ENCODE measurements around the gene ENDOG. TPM values are rescaled to one million over a fixed set of nuclear protein-coding genes. Genes with fewer than 3 reads are reported as not detected.

ENDOG gene
- total RNA-seq, 1 experiment from 2014 or later, result 32.9 TPM

GRCh38 chr9:128818839-128819715 lies 777 bp downstream of the ENDOG start:
- H3K36me3 ChIP-seq (replicated peaks; ENCODE audit: control insufficient read depth, insufficient read depth, low read length), result peaks cover 10% of the 10 kb centered on the region
- H3K4me3 ChIP-seq (ENCODE audit: insufficient read depth, low read depth, low read length), result peak overlapping the region; percentile 69
- H3K27me3 ChIP-seq (ENCODE audit: control insufficient read depth, insufficient read depth, low read length), result peaks cover 2% of the 10 kb centered on the region; the same call in 1 of the 2 replicates
- DNase-seq, result peak; percentile 88

- Histone ChIP-seq H3K4me3 (ENCODE audit: insufficient read depth, low read depth, low read length) (no peak overlapping the region), H3K27me3 (ENCODE audit: control insufficient read depth, insufficient read depth, low read length) (peaks cover 2% of the 10 kb centered on the region; the same call in 1 of the 2 replicates), H3K36me3 (replicated peaks; ENCODE audit: control insufficient read depth, insufficient read depth, low read length) (peaks cover 16% of the 10 kb centered on the region)
- DNase-seq, result peak; percentile 55
Observed at GRCh38 chr9:128819716-128820664, 1.7 kb downstream of the ENDOG start.

GRCh38 chr9:128820665-128821583 lies 2.6 kb downstream of the ENDOG start:
- H3K4me3 ChIP-seq (ENCODE audit: insufficient read depth, low read depth, low read length), result no peak overlapping the region
- H3K36me3 ChIP-seq (replicated peaks; ENCODE audit: control insufficient read depth, insufficient read depth, low read length), result peaks cover 21% of the 10 kb centered on the region
- no peak for DNase-seq
- H3K27me3 ChIP-seq (ENCODE audit: control insufficient read depth, insufficient read depth, low read length), result peaks cover 2% of the 10 kb centered on the region; the same call in 1 of the 2 replicates

GRCh38 chr9:128821584-128822406 lies 3.5 kb downstream of the ENDOG start:
- Histone ChIP-seq H3K36me3 (replicated peaks; ENCODE audit: control insufficient read depth, insufficient read depth, low read length) (peaks cover 29% of the 10 kb centered on the region), H3K4me3 (ENCODE audit: insufficient read depth, low read depth, low read length) (no peak overlapping the region), H3K27me3 (ENCODE audit: control insufficient read depth, insufficient read depth, low read length) (peaks cover 2% of the 10 kb centered on the region; the same call in 1 of the 2 replicates)
- no peak for DNase-seq

GRCh38 chr9:128822407-128823042 lies 4.2 kb downstream of the ENDOG start:
- H3K4me3 ChIP-seq (ENCODE audit: insufficient read depth, low read depth, low read length), result no peak overlapping the region
- peaks cover 2% of the 10 kb centered on the region; the same call in 1 of the 2 replicates for H3K27me3 ChIP-seq (ENCODE audit: control insufficient read depth, insufficient read depth, low read length)
- DNase-seq, result no peak
- H3K36me3 ChIP-seq (replicated peaks; ENCODE audit: control insufficient read depth, insufficient read depth, low read length), result peaks cover 36% of the 10 kb centered on the region

- Histone ChIP-seq H3K27me3 (ENCODE audit: control insufficient read depth, insufficient read depth, low read length) (peaks cover 2% of the 10 kb centered on the region; the same call in 1 of the 2 replicates), H3K36me3 (replicated peaks; ENCODE audit: control insufficient read depth, insufficient read depth, low read length) (peaks cover 38% of the 10 kb centered on the region), H3K4me3 (ENCODE audit: insufficient read depth, low read depth, low read length) (no peak overlapping the region)
- DNase-seq, result no peak
Observed at GRCh38 chr9:128823362-128823902, 5.1 kb downstream of the ENDOG start.

GRCh38 chr9:128823903-128824406 lies 5.7 kb downstream of the ENDOG start:
- peaks cover 38% of the 10 kb centered on the region for H3K36me3 ChIP-seq (replicated peaks; ENCODE audit: control insufficient read depth, insufficient read depth, low read length)
- no peak for DNase-seq

GRCh38 chr9:128824911-128825310 lies 6.6 kb downstream of the ENDOG start:
- peaks cover 38% of the 10 kb centered on the region for H3K36me3 ChIP-seq (replicated peaks; ENCODE audit: control insufficient read depth, insufficient read depth, low read length)
- H3K27me3 ChIP-seq (ENCODE audit: control insufficient read depth, insufficient read depth, low read length), result no peaks in the 10 kb centered on the region
- DNase-seq, result no peak
- no peak overlapping the region for H3K4me3 ChIP-seq (ENCODE audit: insufficient read depth, low read depth, low read length)

More at GRCh38 chr9:128823903-128824406, 5.7 kb downstream of the ENDOG start:
- Histone ChIP-seq H3K27me3 (ENCODE audit: control insufficient read depth, insufficient read depth, low read length) (no peaks in the 10 kb centered on the region; the same call in 1 of the 2 replicates), H3K4me3 (ENCODE audit: insufficient read depth, low read depth, low read length) (no peak overlapping the region)

GRCh38 chr9:128825923-128826700 lies 7.8 kb downstream of the ENDOG start:
- Histone ChIP-seq H3K36me3 (replicated peaks; ENCODE audit: control insufficient read depth, insufficient read depth, low read length) (peaks cover 38% of the 10 kb centered on the region), H3K27me3 (ENCODE audit: control insufficient read depth, insufficient read depth, low read length) (no peaks in the 10 kb centered on the region), H3K4me3 (ENCODE audit: insufficient read depth, low read depth, low read length) (no peak overlapping the region)
- DNase-seq, result peak; percentile 87

- Histone ChIP-seq H3K36me3 (replicated peaks; ENCODE audit: control insufficient read depth, insufficient read depth, low read length) (peaks cover 28% of the 10 kb centered on the region), H3K27me3 (ENCODE audit: control insufficient read depth, insufficient read depth, low read length) (no peaks in the 10 kb centered on the region), H3K4me3 (ENCODE audit: insufficient read depth, low read depth, low read length) (no peak overlapping the region)
- DNase-seq, result no peak
Observed at GRCh38 chr9:128828267-128828666, 10.0 kb downstream of the ENDOG start.

GRCh38 chr9:128828719-128829452 lies 10.6 kb downstream of the ENDOG start:
- Histone ChIP-seq H3K4me3 (ENCODE audit: insufficient read depth, low read depth, low read length) (peak overlapping the region; percentile 95), H3K36me3 (replicated peaks; ENCODE audit: control insufficient read depth, insufficient read depth, low read length) (peaks cover 28% of the 10 kb centered on the region), H3K27me3 (ENCODE audit: control insufficient read depth, insufficient read depth, low read length) (no peaks in the 10 kb centered on the region)
- peak; percentile 75 for DNase-seq

Measured in H7 (cell line).